MM.1S (cell line): ENCODE results near the gene RASL12.
"Not testable (repeated sequence)": the region's sequence is repeated elsewhere in the genome, so short reads cannot be mapped to it uniquely, and the experiment has no call there.

Source experiments
- DNase-seq: peaks from one replicate; pipeline ENCODE4 v3.0.0-alpha.2; 2015
- H2AFZ ChIP-seq: fragments of 300-600 bp; sonication (generic); 2 replicates; pipeline ENCODE4 v1.6.0; 2016; ENCODE audit warnings: antibody characterized with exemption, low read length
- H3F3A ChIP-seq: fragments of 300-600 bp; sonication (generic); 2 replicates; pipeline ENCODE4 v1.6.1; 2016; ENCODE audit warnings: mild to moderate bottlenecking, antibody characterized with exemption, low read length, moderate library complexity, mixed read lengths; ENCODE audit not compliant: insufficient read depth
- H3K27ac ChIP-seq: fragments of 300-600 bp; sonication (generic); 2 replicates; pipeline ENCODE4 v1.5.1; 2016; ENCODE audit warnings: mild to moderate bottlenecking, low read length
- H3K27me3 ChIP-seq: fragments of 300-600 bp; sonication (generic); replicated peaks from 2 replicates; pipeline ENCODE4 v1.6.0; 2016; ENCODE audit warnings: low read length; ENCODE audit not compliant: insufficient read depth
- H3K36me3 ChIP-seq: fragments of 300-600 bp; sonication (generic); replicated peaks from 2 replicates; pipeline ENCODE4 v1.6.1; 2016; ENCODE audit warnings: mild to moderate bottlenecking, low read length, mixed read lengths; ENCODE audit not compliant: insufficient read depth
- H3K4me1 ChIP-seq: fragments of 300-600 bp; sonication (generic); 2 replicates; pipeline ENCODE4 v1.6.1; 2016; ENCODE audit warnings: low read length, mixed read lengths
- H3K4me2 ChIP-seq: fragments of 300-600 bp; sonication (generic); 2 replicates; pipeline ENCODE4 v1.6.0; 2016; ENCODE audit warnings: low read depth, low read length
- H3K4me3 ChIP-seq: fragments of 300-600 bp; sonication (generic); 2 replicates; pipeline ENCODE4 v1.5.1; 2016; ENCODE audit warnings: low read length, mixed read lengths
- H3K79me2 ChIP-seq: fragments of 300-600 bp; sonication (generic); 2 replicates; pipeline ENCODE4 v1.6.1; 2016; ENCODE audit warnings: mixed run types, low read length, mixed read lengths
- H3K9ac ChIP-seq: fragments of 300-600 bp; sonication (generic); 2 replicates; pipeline ENCODE4 v1.6.1; 2016; ENCODE audit warnings: low read length, mixed read lengths
- H3K9me2 ChIP-seq: fragments of 300-600 bp; sonication (generic); replicated peaks from 2 replicates; pipeline ENCODE4 v1.6.1; 2016; ENCODE audit warnings: mild to moderate bottlenecking, low read length, mixed read lengths; ENCODE audit not compliant: insufficient read depth
- H3K9me3 ChIP-seq: fragments of 300-600 bp; sonication (generic); replicated peaks from 2 replicates; pipeline ENCODE4 v1.6.1; 2016; ENCODE audit warnings: mild to moderate bottlenecking, low read length, mixed read lengths; ENCODE audit not compliant: insufficient read depth
- H4K20me1 ChIP-seq: fragments of 300-600 bp; sonication (generic); 2 replicates; pipeline ENCODE4 v1.6.1; 2016; ENCODE audit warnings: mild to moderate bottlenecking, low read length, moderate library complexity, mixed read lengths; ENCODE audit not compliant: insufficient read depth
- EZH2 ChIP-seq: fragments of 300-600 bp; sonication (generic); optimal IDR thresholded peaks from 2 replicates; pipeline ENCODE3; 2017; ENCODE audit warnings: low read depth, mild to moderate bottlenecking, antibody characterized with exemption, low read length, mixed read lengths
- EZH2phosphoT487 ChIP-seq: fragments of 300-600 bp; sonication (generic); IDR thresholded peaks from 2 replicates; pipeline ENCODE4 v1.6.1; 2018; ENCODE audit warnings: antibody characterized with exemption, low read length
- TF ChIP-seq, protein P1 (sequence below): fragments of 300-600 bp; sonication (generic); IDR thresholded peaks from 2 replicates; pipeline ENCODE4 v1.5.1; 2016; ENCODE audit warnings: antibody characterized with exemption, low read length, mixed read lengths

Gene RASL12

DNA sequence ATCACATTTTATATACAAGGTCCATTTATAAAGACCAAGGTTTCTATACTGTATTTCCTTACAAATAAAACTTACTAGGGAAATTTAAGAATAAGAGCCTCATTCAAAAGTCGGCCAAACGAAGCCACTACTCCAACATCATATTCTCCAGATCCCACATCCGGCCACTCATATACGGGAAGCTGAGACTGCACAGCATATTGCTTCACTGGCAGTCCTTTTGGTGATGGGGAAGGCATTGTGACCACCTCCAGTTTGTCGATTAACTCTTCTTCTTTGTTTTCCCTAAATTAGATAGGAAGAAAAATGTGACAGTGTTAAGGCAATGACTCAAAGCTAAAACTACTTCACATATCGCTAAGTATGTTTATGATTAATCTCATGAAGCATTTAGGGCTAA, 41.0 kb downstream of the RASL12 start:
- Histone ChIP-seq H3K9me3 (no peaks in the 10 kb centered on the region), H4K20me1 (no peaks in the 10 kb centered on the region), H3K36me3 (no peaks in the 10 kb centered on the region), H3F3A (no peaks in the 10 kb centered on the region), H3K4me3 (no peak overlapping the region), H3K27ac (no peak overlapping the region), H3K79me2 (peaks cover 17% of the 10 kb centered on the region), H3K4me1 (0 out of 2 replicates have a peak, but pooled peaks cover 3% of the 10 kb centered on the region), H3K9ac (no peak overlapping the region), H2AFZ (no peak overlapping the region), H3K27me3 (no peaks in the 10 kb centered on the region), H3K4me2 (no peak overlapping the region), H3K9me2 (no peaks in the 10 kb centered on the region)
- TF ChIP-seq EZH2: no peak
- TF ChIP-seq EZH2phosphoT487: no peak
- TF ChIP-seq, protein P1, sequence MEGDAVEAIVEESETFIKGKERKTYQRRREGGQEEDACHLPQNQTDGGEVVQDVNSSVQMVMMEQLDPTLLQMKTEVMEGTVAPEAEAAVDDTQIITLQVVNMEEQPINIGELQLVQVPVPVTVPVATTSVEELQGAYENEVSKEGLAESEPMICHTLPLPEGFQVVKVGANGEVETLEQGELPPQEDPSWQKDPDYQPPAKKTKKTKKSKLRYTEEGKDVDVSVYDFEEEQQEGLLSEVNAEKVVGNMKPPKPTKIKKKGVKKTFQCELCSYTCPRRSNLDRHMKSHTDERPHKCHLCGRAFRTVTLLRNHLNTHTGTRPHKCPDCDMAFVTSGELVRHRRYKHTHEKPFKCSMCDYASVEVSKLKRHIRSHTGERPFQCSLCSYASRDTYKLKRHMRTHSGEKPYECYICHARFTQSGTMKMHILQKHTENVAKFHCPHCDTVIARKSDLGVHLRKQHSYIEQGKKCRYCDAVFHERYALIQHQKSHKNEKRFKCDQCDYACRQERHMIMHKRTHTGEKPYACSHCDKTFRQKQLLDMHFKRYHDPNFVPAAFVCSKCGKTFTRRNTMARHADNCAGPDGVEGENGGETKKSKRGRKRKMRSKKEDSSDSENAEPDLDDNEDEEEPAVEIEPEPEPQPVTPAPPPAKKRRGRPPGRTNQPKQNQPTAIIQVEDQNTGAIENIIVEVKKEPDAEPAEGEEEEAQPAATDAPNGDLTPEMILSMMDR: no peak
- no peak for DNase-seq

DNA sequence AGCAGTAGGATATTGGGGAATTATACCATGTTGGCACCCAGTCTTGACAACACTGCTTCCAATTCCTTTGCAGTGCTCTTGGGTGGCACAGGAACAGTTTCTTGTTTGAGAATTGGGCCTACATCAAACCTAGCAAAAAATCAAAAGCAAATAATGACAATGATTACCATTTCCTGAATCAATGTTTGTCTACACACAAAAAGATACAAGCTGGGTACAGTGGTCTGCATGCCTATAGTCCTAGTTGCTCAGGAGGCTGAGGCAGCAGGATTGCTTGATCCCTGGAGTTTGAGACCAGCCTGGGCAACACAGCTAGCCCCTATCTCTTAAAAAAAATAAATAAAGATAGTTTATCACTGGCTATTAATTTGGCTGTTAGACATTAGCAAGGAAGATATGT, 46.3 kb downstream of the RASL12 start:
- H3K9me2 ChIP-seq: no peaks in the 10 kb centered on the region
- H3K4me1 ChIP-seq: no peaks in the 10 kb centered on the region
- H3K9me3 ChIP-seq: no peaks in the 10 kb centered on the region
- H3K27ac ChIP-seq: no peak overlapping the region
- no peak overlapping the region for H3K4me3 ChIP-seq
- TF ChIP-seq EZH2: no peak
- H3K79me2 ChIP-seq: no peaks in the 10 kb centered on the region
- H3K9ac ChIP-seq: no peak overlapping the region
- H2AFZ ChIP-seq: no peak overlapping the region
- no peaks in the 10 kb centered on the region for H3K27me3 ChIP-seq
- H3F3A ChIP-seq: no peaks in the 10 kb centered on the region
- H3K4me2 ChIP-seq: no peak overlapping the region
- H3K36me3 ChIP-seq: no peaks in the 10 kb centered on the region; the same call in 1 of the 2 replicates
- no peak for DNase-seq
- no peaks in the 10 kb centered on the region for H4K20me1 ChIP-seq

DNA sequence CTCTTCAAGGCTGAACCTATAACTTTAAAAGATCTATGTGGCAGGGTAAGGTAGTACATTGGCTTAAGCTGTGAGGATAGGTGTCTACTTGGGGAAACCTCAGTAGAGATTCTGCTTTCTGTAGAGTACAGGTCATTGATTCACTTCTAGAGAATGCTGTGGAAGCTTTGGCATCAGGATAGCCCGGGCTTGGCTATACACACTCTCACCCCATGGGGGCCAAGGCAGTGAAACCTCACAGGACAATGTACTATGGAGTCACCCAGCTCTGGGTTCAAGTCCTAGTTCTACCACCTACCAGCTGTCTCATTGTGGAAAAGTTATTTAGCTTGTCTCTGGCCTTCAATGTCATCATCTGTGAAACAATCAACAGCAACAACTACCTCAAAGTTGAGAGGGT, 47.4 kb downstream of the RASL12 start:
- no peaks in the 10 kb centered on the region; the same call in 1 of the 2 replicates for H3K36me3 ChIP-seq
- no peaks in the 10 kb centered on the region for H3K9me3 ChIP-seq
- no peak overlapping the region for H2AFZ ChIP-seq
- no peaks in the 10 kb centered on the region for H3K4me1 ChIP-seq
- H3F3A ChIP-seq: no peaks in the 10 kb centered on the region
- H3K27ac ChIP-seq: no peak overlapping the region
- no peak overlapping the region for H3K4me2 ChIP-seq
- H3K9me2 ChIP-seq: no peaks in the 10 kb centered on the region
- H3K79me2 ChIP-seq: no peaks in the 10 kb centered on the region
- H3K27me3 ChIP-seq: no peaks in the 10 kb centered on the region
- no peaks in the 10 kb centered on the region for H4K20me1 ChIP-seq
- no peak overlapping the region for H3K4me3 ChIP-seq
- no peak for DNase-seq
- H3K9ac ChIP-seq: no peak overlapping the region
- TF ChIP-seq EZH2 (no peak), EZH2phosphoT487 (no peak)
- TF ChIP-seq, protein P1: no peak

DNA sequence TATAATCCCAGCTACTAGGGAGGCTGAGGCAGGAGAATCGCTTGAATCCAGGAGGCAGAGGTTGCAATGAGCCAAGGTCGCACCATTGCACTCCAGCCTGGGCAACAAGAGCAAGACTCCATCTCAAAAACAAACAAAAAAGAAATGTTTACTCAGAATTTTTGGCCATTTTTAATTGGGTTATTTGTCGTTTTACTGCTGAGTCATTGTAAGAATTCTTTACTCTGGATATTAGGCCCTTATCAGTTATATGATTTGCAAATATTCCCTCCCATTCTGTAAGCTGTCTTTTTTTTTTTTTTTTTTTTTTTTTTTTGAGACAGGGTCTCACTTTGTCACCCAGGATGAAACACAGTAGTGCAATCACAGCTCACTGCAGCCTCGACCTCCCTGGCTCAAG, 56.6 kb downstream of the RASL12 start:
- not testable (repeated sequence) for H3K4me3 ChIP-seq, H3K27me3 ChIP-seq, H3K36me3 ChIP-seq, H3K9ac ChIP-seq, H3K79me2 ChIP-seq, H3K9me3 ChIP-seq, H3K4me1 ChIP-seq, H3K4me2 ChIP-seq, H3F3A ChIP-seq, H2AFZ ChIP-seq, H3K9me2 ChIP-seq, H4K20me1 ChIP-seq, DNase-seq, H3K27ac ChIP-seq
